GM20000 (cell line): ENCODE results near the gene CRYBG2.

ENCODE experiments used
- DNase-seq: peaks from one replicate; pipeline ENCODE4 v3.0.0; 2012; ENCODE audit warnings: low spot score
- CTCF ChIP-seq: IDR thresholded peaks from 2 replicates; pipeline ENCODE4 v1.5.1; 2012; ENCODE audit warnings: mild to moderate bottlenecking, control low read depth; ENCODE audit errors: extremely low read depth, missing control alignments

The CRYBG2 gene

GRCh38 chr1:26288311-26288941 is 65.5 kb downstream of the CRYBG2 start:
- peak; percentile 55 for DNase-seq
- TF ChIP-seq CTCF: no peak

- no peak for TF ChIP-seq CTCF
These were observed 66.1 kb downstream of the CRYBG2 start for GRCh38 chr1:26287811-26288210.

GRCh38 chr1:26287033-26287711 is 66.8 kb downstream of the CRYBG2 start:
- DNase-seq: peak; percentile 73
- no peak for TF ChIP-seq CTCF

More at GRCh38 chr1:26287811-26288210, 66.1 kb downstream of the CRYBG2 start:
- no peak for DNase-seq

- DNase-seq: no peak
- TF ChIP-seq CTCF: no peak
These were observed 67.9 kb downstream of the CRYBG2 start for GRCh38 chr1:26286064-26286416.

GRCh38 chr1:26285366-26286063 is 68.4 kb downstream of the CRYBG2 start:
- TF ChIP-seq CTCF: peak; percentile 53
- peak; percentile 73 for DNase-seq

- DNase-seq: peak; percentile 84
- TF ChIP-seq CTCF: peak; percentile 91
These were observed 69.2 kb downstream of the CRYBG2 start for GRCh38 chr1:26284597-26285347.
